H1 (cell line): ENCODE measurements around the gene USP10. TPM values are rescaled to one million over a fixed set of nuclear protein-coding genes. Genes with fewer than 3 reads are reported as not detected.

Source experiments
- POLR2AphosphoS5 ChIP-seq: IDR thresholded peaks from 2 replicates; pipeline ENCODE4 v1.6.1; 2011; ENCODE audit warnings: low read depth, low read length
- RBBP5 ChIP-seq: IDR thresholded peaks from 2 replicates; pipeline ENCODE4 v1.7.1; 2012; ENCODE audit warnings: low read depth, mild to moderate bottlenecking, inconsistent platforms, low read length, moderate library complexity, borderline replicate concordance
- RXRA ChIP-seq: IDR thresholded peaks from 2 replicates; pipeline ENCODE4 v1.6.1; 2011; ENCODE audit warnings: low read depth, mild to moderate bottlenecking, low read length, moderate library complexity; ENCODE audit not compliant: insufficient read depth
- SRF ChIP-seq: IDR thresholded peaks from 2 replicates; pipeline ENCODE4 v1.6.1; 2011; ENCODE audit warnings: mild to moderate bottlenecking, low read depth, low read length, moderate library complexity
- TCF12 ChIP-seq: IDR thresholded peaks from 2 replicates; pipeline ENCODE4 v1.6.1; 2011; ENCODE audit warnings: low read depth, mild to moderate bottlenecking, low read length
- polyA plus RNA-seq, 7 experiments: library from polyadenylated mRNA; depleted of rRNA in 3 of 7; stranded (reverse) in 5 of 7; unstranded in 2 of 7; fragments of >200 nt in 5 of 7; fragments of 200-250 nt in 2 of 7; gene quantifications; 1 replicate in 5 of 7; 2 replicates in 1 of 7; 4 replicates in 1 of 7; pipeline versions ENCODE4 v1.2.1 to v1.2.3, GENCODE V29; 2011 to 2013; ENCODE audit warnings: missing spikeins in 2 of 7, mixed read lengths in 2 of 7
- total RNA-seq: library from RNA; stranded (reverse); fragmentation: NEBNext Ultra II Directional; extraction: Animal tissue kit (Norgen Biotek cat#: 25700); gene quantifications from 2 replicates; pipeline ENCODE4 v1.2.1, GENCODE V29; 2021

USP10 gene
- total and polyA plus RNA-seq, 2 of the 8 experiments (the other 6 are each of a cell fraction or from before 2014, with no cell fraction given) = 171 to 195 TPM

DNA sequence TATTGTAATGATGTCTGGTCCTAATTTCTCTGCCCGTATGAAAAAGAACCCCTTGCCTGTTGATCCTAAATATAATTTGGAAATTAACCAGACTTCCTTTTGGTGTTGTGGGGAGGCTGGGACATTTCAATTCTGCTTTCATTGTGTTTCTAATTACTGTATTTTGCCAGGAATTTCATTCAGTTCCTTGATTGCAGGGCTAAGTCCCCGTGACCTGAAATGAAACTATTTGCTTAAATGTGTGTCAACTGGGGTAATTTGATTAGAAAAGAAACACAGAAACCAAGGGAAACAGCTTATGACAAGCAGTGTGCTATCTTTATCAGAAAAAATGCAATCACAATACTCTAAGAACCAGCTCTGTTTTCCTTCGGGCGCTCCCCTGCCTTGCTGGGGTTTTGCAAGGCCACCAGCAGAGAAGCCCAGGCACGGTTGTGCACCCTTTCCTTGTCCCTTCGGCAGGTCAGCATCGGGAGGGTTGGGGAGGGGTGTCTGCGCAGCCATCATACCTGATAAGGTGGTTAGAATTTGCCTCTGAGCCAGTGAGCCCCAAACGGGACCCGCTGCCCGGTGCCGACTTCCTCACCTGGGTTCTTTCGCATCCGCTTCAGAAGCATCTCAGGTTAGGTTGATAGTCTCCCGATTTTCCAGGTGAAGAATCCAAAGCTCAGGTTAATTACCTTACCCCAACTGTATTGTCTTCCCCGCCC, 32.0 kb upstream of the USP10 start (continued):
- TF ChIP-seq RXRA (no peak), SRF (no peak), RBBP5 (no peak), TCF12 (no peak), POLR2AphosphoS5 (no peak)
- TF ChIP-seq, all 59 proteins: peak for 0
